ENCODE results near the gene TVP23A.
"Not testable (repeated sequence)": the region's sequence is repeated elsewhere in the genome, so short reads cannot be mapped to it uniquely, and the experiment has no call there.

The TVP23A gene

DNA sequence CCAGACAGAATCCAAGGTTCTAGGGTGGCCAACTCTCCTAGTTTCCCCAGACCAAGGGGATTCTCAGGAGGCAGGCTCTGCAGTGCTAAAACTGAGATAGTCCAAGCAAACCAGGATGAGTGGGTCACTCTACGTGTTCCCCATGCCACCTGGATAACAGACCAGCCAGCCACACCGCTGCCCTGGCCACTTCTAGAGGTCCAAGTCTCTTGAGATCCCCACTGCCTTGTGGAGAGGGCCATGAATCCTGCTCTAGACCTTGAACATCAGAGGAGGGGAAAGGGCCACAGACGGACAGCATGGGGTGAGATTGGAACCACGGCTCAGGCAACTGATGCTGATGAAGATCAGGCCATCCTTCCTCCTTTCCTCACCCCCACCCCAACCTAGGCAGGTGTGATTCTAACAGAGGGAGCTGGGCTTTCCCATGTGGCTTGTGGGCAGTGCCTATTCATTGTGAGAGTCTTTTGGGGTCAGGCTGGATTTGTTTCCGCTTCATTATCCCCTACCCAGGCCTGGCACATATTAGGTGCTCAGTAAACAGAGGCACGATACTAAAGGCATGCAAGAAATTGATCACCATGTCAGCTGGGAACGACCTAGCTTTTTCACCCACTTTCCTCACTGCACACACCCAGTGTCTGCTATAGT is 16.8 kb upstream of the TVP23A start:
- no peak for DNase-seq (ENCODE audit: low read depth)

DNA sequence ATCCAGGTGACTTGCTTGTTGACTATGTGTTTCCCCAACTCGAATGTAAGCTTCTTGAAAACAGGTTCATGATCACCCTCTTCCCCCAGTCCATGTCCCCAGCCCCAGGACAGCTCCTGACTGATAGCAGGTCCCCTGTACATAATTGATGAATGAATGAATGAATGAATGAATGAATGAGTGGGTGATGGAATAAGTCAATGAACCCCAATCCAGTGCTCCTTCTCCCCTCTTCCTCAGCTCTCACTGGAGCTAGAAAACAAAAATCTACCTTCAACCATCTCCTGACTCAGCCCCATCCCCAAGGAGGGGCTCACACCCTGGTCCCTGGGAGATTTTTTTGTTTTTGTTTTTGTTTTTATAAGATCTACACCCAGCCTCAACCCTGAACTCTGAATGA is 16.2 kb upstream of the TVP23A start:
- DNase-seq (ENCODE audit: low read depth) = no peak

DNA sequence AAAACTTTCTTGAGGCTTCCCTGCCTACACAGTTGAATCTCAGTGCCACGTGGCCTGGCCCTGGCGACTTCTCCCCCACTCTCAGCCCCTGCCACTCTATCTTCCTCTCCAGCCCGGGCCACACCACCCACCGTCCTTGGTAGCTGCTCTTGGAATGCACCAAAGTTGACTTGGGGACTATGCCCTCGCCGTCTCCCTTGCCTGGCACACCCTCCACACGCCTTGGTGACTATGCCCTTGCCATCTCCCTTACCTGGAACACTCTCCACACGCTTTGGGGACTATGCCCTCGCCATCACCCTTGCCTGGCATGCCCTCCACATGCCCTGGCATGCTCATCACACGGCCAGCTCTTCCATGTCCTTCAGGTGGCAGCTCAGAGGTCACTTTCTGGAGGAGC is 15.5 kb upstream of the TVP23A start:
- DNase-seq (ENCODE audit: low read depth) = no peak

DNA sequence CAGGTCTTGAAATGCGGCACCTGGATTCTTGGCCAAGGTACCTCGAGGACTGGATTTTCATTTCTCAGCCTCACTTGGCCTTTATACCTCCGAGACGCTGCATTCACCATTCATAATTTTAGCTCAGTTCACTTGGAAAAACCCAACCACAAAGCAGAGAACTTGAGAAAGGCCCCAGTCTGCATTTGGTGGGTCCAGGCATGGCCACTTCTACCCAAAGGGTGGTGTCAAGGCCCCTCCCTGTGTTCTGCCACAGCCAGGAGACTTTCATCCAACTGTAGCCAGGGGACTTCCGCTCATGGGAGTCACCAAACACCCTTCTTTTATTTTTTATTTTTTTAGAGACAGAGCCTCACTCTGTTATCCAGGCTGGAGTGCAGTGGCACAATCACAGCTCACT is 14.7 kb upstream of the TVP23A start:
- DNase-seq (ENCODE audit: low read depth) = no peak

DNA sequence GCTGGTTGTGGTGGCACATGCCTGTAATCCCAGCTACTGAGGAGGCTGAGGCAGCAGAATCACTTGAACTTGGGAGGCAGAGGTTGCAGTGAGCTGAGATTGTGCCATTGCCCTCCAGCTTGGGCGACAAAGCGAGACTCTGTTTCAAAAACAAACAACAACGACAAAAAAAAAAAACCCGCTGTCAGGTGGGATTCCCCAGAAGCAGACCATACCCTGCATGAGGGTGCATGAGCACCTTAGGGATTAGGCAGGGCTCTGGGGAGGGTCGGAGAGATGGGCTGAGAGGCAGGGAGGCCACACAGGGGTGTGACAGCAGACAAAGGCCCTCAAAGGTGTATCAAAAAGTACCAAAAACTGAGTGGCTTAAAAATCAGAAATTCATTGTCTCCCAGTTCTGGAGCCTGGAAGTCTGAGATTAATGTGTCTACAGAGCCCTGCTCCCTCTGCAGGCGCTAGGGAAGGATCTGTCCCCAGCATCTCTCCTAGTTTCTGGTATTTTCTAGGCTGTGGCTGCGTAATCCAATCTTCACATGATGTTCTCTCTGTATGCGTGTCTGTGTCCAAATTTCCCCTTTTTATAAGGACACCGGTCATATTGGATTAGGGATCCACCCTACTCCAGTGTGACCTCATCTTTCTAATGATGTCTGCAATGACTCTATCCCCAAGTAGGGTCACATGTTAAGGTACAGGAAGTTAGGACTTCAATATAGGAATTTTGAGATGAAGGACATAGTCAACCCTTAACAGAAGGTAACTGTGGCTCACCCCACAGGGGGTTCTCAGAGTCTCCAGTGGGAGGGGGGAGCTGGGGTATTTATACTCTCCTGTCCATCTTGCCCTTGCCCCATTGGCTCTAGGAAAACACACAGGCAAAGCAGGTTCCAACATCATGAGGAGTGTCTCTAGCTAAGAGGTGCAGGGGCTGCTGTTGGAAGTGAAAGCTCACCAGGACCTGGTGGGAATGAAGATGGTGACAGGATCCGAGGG is 13.6 kb upstream of the TVP23A start:
- DNase-seq (ENCODE audit: low read depth) = no peak

DNA sequence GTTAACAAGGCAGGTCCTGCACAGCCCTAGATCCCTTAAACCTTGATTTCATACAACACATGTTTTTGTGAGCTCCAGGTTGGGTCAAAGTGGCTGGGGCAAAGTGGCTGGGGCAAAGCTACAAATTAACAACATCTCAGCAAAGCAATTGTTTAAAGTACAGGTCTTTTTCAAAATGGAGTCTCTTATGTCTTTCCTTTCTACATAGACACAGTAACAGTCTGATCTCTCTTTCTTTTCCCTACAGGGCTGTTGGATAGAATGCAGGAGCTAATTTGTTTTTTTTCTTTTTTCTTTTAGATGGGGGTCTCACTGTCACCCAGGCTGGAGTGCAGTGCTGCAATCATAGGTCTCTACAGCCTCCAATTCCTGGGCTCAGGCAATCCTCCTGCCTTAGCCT is 11.6 kb upstream of the TVP23A start:
- not testable (repeated sequence) for DNase-seq (ENCODE audit: low read depth)

DNA sequence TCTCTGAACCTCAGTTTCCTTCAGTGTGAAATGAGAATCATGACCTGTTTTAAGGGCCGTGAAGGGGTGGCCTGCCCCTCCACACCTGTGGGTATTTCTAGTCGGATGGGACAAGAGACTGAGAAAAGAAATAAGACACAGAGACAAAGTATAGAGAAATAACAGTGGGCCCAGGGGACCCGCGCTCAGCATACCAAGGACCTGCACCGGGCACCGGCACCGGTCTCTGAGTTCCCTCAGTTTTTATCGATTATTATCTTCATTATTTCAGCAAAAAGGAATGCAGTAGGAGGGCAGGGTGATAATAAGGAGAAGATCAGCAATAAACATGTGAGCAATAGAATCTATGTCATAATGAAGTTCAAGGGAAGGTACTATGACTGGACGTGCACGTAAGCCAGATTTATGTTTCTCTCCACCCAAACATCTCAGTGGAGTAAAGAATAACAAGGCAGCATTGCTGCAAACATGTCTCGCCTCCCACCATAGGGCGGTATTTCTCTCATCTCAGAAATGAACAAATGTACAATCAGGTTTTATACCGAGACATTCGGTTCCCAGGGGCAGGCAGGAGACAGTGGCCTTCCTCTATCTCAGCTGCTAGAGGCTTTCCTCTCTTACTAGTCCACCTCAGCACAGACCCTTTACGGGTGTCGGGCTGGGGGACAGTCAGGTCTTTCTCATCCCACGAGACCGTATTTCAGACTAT is 10.9 kb upstream of the TVP23A start:
- DNase-seq (ENCODE audit: low read depth) = not testable (repeated sequence)

DNA sequence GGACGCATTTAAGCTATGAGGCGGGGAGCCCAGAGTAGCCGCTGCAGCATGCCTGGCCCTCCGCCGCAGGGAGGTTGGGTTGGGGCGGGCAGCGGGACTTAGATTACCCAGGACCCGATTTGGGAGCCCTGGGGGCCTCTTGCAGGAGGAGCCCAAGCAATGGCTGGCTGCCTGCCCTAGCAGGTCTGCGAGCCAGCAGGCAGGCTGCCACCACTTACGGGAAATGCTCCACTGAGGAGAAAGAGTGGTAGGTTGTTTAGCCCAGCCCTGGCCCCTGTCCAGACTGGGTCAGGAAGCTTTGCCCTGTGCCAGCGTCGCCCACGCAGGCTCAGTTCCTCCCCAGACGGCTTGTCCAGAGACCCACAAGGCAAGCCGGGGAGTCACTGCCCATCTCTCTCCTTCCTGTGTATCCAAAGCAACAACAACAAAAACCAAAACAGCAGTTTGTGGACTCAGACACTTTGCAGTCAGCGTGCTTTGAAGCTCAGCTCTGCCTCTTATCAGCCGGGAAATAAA is 10.3 kb upstream of the TVP23A start:
- no peak for DNase-seq (ENCODE audit: low read depth)

DNA sequence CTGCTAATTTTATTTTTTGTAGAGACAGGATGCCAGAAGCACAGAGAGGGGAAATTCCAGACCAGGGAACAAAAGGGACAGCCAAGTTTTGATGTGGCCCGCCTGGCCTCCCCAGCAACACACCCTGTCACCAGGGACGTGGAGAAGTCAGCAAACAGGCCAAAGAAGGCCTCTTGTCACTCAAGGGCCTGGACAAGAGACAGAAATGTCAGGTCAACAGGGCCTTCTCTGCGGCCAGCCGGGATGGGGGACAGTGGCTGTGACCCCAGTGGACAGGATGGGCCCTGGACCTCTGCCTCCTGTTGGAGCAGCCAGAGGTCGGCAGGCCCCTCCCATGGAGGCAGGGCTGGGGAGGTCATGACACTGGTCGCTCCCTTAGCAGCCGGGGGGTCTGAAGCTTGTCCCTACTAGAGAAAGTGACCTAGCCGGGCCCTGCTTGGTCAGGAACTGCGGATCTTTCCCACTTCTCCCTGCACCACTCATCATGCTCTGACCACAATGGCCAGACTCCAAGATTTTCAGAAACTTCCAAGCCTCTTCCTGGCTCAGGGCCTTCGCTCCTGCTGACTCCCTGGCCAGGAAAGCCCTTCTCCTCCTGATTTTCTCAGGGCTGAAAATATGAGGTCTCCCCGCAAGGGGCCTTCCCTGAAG is 9.2 kb upstream of the TVP23A start:
- DNase-seq (ENCODE audit: low read depth) = no peak

DNA sequence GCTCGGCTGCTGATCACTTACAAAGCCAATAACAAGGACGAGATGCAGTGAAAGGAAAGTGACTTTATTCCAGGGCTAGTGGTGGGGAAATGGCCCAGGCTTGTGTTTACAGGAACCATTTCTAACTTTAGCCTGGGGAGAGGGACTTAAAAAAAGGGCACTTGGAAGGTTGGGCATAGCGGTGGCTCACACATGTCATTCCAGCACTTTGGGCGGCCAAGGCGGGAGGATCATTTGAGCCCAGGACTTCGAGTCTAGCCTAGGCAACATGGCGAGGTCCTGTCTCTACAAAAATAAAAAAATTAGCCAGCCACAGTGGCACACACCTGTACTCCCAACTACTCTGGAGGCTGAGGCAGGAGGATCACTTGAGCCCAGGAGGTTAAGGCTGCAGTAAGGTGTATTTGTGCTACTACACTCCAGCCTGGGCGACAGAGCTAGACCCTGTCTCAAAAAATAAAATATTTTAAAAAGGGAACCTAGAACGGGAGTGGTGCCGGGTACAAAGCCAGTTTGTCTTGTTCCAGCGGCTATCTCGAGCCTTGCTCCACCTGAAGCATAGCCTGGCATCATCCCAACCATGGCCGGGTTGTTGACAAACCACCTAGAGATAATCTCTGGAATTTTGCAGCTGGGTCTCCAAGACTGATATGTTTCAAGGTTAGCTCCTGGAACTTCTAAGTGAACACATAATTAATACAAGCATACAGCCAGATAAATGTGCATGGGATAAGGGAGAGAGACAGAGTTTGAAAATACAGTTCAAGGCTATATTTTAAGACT is 5.7 kb upstream of the TVP23A start:
- no peak for DNase-seq (ENCODE audit: low read depth)

DNA sequence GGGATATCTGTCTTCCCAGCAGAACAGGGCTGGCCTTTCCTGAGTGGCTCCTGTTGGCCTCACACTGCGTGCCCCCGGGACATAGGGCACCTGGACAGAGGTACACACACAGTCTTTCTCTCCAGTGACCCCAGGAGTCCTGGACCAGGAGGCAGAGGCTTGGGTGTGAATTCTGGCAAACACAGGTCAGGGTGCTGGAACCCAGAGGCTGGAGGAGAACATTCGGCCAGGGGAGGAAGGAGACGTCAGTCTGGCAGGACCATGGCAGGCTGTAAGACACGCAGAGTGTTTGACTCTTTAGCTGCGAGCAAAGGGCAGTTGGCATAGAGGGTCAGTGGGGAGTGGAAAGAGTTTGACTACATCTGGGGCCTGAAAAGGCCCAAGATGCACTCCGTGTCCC is 4.1 kb upstream of the TVP23A start:
- no peak for DNase-seq (ENCODE audit: low read depth)

DNA sequence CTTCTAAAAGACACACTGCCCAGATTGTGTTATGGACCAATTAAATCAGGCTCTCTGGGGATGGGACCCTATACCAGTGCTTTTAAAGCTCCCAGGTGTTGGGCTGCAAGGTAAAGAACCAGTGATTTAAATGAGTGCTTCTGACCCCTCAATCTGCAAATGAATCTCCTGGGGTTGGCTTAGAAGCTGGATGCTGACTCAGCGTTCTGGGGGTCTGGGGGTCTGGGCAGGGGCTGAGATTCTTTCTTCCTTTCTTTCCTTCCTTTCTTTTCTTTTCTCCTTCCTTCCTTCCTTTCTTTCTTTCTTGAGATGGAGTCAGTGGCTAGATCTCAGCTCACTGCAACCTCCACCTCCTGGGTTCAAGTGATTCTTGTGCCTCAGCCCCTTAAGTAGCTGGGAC is 2.0 kb upstream of the TVP23A start:
- no peak for DNase-seq (ENCODE audit: low read depth)

DNA sequence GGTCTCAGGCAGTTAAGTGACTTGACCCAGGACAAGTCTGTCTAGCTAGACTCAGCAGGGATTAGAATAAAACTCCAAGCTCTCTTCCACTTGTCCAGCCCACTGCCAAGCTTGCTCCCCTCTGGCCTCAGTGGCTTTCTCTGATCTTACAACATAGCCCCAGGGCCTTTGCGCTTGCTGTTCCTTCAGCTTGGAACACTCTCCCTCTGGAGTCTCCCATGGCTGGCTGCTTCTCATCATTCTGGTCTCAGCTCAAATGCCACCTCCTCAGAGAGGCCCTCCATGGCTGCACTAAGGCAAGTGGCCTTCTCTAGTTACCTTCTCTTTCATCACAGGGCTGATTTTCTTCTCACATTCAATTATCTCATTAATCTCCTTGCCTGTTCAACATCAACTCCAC is 1.1 kb downstream of the TVP23A start:
- no peak for DNase-seq (ENCODE audit: low read depth)

DNA sequence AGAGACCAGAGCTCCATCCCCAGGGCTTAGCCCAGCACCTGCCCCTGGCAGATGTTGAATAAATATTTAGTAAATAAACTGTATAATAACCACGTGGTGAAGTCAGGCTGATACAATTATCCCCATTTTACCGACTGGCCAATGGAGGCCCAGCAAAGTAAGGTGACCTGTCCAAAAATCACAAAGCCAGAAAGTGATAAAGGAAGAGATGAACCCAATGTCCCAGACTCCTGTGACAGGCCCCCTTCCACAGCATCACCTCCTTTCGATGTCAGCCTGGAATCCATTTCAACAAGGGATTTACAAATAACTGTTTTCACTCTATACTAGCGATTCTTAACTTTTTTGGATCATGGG is 5.5 kb downstream of the TVP23A start:
- no peak for DNase-seq (ENCODE audit: low read depth)

DNA sequence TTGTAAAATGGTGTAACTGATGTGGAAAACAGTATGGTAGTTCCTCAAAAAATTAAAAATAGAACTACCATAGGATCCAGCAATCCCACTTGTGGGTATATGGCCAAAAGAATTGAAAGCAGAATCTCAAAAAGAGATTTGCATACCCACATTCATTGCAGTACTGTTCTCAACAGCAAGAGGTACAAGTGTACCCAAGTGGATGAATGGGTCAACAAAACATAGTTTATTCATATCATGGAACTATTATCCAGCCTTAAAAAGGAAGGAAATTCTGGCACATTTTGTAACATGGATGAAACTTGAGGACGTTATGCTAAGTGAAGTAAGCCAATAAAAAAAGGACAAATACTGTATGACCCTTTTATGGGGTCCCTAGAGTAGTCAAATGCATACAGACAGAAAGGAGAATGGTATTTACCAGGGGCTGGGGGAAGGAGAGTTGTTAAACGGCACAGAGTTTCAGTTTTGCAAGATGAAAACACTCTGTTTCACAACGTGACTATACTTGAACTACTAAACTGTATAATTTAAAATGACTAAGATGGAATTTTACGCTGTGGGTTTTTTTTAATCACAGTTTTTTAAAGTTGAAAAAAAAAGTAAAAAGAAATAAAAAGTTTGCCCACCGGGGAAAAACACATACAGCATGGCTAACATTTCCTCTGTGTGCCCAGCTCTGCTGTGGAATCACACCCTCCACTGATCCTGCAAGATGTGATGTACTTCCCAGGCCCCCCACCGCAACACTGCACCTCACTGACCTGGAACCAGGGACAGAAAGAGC is 6.1 kb downstream of the TVP23A start:
- no peak for DNase-seq (ENCODE audit: low read depth)

DNA sequence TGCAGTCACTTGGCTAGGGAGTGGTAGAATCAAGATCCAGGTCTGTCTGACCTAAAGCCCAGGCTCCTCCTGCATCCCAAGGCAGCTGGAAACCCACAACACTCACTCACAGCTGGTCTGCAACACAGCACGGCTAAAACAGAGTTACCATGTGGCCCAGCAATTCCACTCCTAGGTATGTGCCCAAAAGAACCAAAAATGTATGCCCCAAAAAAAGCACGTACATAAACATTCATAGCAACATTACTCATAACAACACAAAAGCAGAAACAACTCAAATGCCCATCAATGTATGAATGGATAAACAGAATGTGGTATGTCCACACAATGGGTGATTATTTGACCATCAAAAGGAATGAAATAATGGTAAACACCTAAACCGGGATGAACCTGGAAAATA is 8.9 kb downstream of the TVP23A start:
- DNase-seq (ENCODE audit: low read depth) = no peak

DNA sequence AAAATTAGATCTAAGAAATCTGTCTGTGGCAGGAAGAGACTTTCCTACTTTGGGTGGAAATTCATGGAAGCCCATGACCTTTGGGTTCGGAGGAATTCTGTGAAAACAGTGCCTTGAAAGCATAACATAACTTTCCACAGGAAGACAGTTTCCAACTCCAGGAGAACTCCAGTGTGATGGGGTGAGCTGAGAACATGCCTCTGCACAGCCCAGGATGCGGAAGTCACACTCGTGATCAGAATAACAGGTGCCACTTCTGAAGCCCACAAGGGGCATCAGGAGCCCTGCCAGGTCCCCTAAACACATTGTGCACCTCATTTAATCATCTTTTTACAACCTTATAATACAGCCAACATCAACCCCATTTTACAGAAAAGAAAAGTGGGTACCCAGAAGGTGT is 9.7 kb downstream of the TVP23A start:
- DNase-seq (ENCODE audit: low read depth) = no peak

DNA sequence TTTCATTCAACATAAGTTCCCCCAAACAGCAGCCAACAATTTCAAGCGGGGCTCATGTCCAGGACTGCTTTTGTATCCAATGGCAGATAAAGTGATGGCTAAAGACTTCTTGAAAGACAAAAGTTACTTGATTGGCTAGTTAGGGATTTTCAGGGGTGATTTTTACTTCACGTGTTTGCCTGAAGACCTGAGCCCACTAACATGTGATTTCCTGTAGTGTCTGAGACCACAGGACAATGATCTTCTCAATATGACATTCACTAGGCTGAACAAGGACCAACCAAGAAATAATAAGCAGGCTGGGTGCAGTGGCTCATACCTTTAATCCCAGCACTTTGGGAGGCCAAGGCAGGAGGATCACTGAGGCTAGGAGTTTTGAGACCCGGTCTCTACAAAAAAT is 10.4 kb downstream of the TVP23A start:
- DNase-seq (ENCODE audit: low read depth) = no peak

DNA sequence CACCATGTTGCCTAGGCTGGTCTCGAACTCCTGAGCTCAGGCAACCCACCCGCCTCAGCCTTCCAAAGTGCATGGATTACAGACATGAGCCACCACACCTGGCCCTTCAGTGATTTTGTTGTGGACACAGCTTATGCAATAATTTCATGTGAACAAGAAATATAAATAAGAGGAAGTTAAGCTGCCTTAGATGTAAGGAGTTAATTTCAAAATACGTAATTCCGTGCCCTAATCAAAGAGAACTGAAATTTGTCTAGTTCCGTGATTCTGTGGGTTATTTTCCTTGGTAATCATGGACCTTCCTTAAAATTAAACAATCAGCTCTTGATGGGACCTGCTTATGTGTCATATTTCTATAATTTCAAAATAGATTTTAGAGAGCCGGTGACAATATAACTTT is 11.9 kb downstream of the TVP23A start:
- DNase-seq (ENCODE audit: low read depth) = no peak

DNA sequence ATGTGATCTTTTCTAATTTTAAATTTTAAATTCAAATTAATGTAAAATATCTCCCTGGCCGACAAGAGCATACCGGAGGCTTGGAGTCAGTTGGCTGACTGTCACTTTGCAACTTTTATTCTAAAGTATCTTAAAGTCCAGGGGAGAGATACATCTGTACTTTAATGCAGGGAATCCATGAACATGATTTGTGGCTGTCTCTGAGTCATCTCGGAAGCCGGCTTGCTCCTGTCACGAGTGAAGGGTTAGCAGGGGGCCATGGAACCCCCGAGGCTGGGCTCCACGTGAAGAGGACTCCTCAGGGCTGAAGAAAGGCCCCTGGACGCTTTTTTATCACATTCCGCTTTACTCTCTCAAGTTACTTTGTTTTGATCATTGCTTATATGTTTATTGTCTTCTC is 13.3 kb downstream of the TVP23A start:
- no peak for DNase-seq (ENCODE audit: low read depth)

DNA sequence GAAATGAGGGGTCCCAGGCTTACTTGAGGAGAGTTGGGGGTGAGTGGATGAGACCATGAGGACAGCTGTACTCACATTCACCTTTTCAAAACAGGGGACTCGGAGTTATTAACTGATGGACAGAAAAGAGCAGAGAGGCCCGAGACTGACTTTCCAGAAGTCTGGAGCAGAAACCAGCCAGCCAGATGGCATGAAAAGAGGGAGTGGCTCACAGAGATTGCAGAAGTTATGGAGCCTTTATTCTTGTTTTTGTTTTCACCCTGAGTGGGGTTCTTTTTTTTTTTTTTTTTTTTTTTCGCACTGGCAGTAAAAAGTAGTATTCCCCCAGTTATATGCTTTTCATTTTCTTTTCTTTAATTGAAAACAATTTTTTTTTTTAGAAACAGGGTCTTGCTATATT is 18.9 kb downstream of the TVP23A start:
- DNase-seq (ENCODE audit: low read depth) = no peak
